GM10847 (cell line): Measurements from ENCODE around the gene MARCHF2.

Experiments used
- POLR2A ChIP-seq: IDR thresholded peaks from 2 replicates; pipeline ENCODE4 v1.6.1; 2011; ENCODE audit not compliant: insufficient read length; ENCODE audit errors: extremely low read depth

The MARCHF2 gene

DNA sequence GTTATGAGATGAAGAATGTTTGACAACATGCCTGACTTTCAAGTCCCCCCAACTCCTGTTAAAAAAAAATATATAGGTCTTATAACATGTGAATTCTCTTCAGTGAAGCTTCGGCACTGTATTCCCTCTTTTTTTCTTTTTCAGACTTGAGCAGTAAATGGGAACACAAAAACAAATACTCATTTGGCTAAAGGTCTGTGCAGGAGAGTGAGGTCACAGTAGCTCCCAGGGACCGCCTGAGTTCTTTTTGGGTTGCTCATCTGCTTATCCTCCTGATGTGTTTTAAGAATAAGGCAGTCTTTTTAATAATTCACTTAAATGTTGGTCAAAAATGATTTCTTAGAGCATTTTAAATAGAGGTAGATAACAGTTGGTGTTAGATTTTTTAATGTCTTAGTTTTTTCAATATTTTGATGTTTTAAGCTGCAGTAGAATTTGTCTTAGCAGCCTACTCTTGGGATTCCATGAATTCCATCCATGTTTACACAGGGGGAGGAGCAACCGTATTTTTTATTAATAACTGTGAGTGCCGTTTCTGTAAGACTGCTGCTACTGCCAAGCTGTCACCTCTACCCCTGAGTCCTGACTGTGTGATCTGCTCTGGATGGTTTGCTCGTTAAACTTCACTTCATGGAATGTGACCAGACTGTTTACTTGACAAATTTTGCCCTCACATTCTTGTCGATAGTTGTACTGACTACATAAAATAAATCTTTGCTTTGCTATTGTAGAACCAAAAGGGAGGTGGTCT is 46.6 kb downstream of the MARCHF2 start:
- no peak for TF ChIP-seq POLR2A

DNA sequence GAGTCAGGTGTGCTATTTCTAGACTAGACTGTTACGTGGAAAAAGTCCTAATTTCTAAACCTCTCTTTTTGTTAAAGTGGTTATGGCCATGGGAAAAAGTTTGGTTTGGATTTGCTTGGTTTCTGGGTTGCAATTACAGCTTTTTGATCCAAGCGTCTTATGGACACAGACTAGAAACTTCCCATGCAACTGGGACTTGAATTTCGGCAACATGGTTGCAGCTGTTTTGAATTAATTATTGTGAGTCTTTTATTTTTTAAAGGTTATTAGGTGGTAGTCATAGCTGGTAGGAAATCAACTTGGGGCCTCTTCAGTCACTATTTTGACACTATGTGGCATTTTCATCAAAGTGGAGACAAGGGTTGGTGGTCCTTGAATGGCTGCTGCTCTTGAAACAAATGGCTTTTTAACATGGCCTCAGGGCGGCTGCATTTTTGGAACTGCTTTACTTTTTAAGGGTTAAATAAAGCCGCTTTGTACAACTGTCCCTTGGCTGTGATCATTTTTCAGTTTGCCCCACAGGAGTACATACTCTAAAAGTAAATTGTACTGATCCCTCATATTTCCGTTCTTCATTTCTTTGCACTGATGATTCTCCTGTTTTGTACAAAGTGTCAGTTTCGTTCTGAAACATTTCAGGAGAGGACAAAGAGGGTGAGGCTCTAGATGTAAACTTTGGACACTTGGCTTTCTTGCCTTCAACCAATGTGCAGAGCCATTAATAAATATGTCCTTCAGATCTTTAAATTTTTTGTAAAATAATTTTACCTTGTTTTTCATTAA is 47.6 kb downstream of the MARCHF2 start:
- no peak for TF ChIP-seq POLR2A

DNA sequence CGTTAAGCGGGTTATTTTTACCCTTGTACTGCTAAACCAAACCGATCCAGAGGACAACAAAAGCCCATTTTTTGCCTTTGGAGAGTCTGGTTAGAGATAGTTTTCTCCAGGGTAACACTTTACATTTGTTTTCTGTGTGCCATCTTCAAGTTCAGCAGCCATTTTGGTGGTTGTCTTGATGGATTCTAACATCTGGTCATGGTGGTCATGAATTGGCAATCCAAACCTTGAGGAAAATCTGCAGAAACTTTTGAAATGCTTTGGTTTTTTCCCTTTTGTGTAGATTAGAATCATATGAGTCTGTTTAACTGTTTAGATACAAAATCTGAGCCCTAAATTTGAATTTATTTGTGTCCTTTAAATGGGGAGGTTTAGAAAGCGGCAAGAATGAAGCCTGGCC is 48.3 kb downstream of the MARCHF2 start:
- no peak for TF ChIP-seq POLR2A

DNA sequence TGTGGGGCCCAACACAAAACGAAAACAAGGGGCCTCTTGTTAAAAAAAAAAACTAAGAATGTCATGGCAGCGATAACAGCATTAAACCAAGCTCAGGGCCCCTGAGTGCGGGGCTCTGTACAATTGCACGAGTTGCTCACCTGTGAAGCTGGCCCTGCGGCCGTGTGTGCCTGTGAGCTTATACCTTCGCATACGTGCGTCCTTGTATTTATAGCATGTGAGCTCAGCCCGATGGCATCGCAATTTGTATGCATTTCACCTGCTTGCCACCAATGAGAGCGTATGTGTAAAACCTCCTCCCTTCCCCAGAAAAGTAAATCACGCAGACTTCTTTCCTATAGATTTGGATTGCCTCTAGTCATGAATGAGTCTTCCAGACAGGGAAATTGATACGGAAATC is 48.8 kb downstream of the MARCHF2 start:
- no peak for TF ChIP-seq POLR2A

DNA sequence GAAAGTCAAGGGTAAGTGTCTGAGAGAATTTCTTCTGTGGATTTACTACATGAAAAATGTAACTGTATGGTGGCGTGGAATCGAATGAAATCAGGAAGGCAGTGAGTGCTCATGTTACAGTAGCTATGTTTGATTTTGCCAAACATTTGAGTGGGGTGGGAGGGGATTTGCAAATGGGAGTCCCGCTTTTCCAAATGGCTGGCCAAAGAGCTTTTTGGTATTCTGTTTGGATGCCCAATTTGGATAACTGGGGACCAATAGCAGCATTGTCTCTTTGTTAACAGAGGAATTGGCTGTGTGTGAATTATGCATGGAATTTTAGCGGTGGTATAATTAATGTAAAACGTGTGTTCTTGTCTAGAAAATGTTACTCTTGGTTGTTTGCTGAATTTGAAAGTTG is 49.5 kb downstream of the MARCHF2 start:
- TF ChIP-seq POLR2A: no peak

DNA sequence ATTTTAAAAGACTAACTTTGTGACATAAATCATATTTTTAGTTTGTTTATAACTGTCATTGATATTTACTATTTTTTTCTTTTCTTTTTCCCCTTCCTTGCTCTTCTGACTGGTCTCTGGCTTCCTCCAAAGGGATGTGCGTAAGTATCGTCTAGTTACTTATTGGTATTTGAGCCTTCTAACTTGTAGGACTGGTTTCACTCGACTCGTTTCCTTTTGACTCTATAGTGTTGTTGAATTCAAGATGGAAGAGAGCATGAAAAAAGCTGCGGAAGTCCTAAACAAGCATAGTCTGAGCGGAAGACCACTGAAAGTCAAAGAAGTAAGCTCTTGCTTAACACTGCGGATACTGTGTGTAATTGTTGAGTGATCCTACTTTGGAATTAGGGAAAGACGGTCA is 50.3 kb downstream of the MARCHF2 start:
- no peak for TF ChIP-seq POLR2A

DNA sequence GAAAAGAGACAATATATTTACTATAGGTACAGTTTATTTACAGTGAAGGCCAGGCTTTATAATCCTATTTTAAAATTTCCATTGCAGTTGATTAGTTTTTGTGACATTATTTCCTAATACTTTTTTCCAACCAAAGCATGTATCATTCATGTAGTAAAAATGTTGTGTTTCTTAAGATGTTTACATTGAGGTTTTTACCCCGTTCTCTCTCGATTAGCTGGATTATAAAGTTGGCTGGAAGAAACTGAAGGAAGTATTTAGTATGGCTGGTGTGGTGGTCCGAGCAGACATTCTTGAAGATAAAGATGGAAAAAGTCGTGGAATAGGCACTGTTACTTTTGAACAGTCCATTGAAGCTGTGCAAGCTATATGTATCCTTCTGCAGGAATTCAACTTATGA is 52.9 kb downstream of the MARCHF2 start:
- TF ChIP-seq POLR2A: no peak

DNA sequence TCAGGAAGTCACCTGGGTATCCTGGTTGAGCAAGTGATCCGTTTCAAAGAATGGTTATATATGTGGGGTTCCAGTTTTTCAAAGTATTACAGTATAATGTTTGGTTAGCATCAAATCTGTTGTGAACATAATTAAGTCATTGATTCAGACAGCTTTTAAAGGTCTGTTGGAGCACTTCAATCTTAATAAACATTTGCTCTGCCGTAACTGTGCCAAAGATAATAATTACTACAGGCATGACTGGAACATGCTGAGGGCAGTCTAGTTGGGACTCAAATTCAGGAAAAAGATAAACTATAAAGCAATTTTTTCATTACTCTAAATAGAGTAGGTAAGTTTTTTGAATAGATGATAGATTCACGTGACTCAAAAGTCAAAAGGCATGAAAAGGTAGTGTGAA is 55.0 kb downstream of the MARCHF2 start:
- no peak for TF ChIP-seq POLR2A

DNA sequence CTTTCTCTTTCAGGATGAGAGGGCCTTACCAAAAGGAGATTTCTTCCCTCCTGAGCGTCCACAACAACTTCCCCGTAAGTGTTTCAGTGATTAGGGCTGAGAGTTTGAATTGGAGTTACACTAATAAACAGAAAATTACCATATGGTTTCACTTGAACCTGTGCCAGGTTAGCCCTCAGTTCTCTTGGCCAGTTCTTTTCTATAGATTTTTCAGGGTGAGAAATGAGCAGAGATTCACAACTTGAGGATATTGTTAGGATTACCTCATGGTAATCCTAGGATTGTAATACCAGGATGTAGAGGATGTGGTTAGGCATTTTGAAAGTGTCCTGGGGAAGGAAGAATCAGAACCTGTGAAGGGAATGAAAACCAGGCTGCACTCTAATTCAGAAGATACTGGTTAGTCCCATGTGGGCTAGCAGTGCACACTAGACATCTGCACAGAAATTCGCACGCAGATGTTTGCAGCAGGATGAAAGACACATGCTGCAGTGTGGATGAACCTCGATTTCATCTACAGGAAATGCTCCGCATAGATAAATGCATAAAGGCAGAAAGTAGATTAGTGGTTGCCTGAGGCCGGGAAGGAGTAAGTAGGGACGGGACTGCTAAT is 55.8 kb downstream of the MARCHF2 start:
- no peak for TF ChIP-seq POLR2A

DNA sequence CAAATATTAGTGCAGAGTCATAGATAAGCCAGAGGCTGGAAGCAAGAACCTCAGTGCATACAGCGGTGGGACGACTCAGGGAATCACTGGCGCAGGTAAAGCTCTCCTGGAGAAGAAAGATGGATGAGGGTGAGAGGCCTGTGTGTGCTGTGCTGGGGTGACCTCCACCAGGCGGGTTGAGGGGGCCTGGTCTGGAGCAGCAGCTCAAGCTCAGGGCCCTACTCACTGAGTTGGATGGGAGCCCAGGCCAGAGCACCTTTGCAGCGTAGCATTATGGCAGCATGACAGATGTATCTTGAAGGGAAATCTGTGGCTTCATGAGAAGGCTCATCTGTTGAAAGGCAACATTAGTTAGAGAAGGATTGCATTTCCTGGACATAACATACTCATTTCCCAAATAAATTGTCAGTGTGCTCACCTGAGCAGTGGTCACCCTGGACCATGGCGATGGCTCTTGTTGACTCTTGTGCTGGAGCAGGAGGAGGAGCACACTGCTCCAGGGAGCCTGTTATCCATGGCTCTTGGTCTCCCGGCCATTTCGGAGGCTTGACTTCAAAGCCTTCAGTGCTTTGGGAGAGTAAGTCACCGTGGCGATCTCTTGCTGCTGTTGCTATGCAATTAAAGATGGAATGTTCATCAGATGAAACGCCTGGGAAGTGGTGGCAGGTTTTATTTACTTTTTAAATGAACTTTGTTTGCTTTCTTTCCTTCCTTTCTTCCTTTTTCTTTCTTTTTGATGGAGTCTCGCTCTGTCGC is 56.7 kb downstream of the MARCHF2 start:
- no peak for TF ChIP-seq POLR2A

DNA sequence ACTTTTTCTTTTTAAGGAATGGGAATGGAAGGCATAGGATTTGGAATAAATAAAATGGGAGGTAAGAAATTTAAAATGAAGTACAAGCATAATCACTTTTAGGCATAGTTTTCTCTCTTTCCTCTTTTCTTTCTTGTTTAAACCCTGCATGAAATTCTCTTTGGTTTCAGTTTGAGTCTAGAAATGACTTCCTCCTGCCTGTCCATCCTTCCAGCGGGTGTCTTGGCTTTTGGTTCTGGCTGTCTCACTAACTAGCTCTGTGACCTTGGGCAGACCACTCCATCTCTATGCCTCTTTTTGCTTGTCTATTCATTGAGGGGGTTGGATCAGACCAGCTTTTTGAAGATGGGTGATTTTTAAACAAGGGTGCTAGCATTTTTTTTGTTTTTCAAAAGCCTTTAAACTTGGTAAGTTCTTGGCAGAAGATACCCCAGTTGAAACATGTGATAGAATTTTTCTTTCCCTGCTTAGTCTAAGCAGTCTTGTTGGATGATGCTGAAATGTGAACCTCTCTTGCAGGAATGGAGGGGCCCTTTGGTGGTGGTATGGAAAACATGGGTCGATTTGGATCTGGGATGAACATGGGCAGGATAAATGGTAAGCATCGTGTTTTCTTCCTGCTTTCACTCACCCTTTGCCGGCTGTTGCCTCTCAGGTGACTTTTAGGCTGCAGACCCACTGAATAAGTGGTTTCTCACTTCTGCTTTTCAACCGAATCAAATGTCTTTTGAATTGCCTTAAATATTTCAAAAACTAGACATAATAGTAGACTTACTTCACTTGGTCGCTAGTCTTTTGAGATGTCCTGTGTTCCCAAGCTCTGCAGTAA is 60.8 kb downstream of the MARCHF2 start:
- no peak for TF ChIP-seq POLR2A

DNA sequence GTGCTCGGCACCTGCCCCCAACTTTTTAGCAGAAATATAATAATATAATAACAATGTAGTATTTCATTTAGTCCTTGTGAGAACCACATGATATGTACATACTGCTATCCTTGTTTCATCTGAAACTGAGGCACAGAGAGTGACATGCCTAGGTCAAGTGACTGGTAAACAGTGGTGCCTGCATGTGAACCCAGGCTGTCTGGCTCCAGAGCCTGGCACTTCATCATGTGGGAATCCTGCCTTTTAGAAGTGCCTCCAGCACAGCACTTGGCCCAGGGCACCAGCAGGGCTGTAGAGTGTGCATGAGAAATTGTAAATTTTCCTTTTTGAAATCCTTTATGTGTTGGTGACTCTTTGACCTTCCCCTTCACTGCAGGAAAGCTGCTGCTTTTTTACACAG is 61.9 kb downstream of the MARCHF2 start:
- TF ChIP-seq POLR2A: no peak

DNA sequence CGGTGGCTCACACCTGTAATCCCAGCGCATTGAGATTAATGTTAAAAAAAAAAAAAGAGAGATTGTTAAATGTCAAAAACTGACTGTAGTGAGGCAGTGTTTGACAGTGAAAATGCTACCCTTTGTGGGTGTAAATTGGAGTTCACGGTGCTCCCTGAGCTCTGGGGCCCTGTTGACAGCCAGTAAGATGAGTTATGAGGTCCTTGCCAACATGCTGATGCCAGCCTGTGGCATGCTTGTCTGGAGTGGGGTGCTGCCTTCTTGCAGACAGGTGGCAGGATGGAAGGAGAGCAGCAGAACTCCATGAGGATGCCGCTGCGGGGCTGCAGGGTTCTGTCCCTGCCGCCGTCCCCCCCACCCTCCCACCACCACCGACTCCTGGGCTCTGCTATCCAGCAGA is 63.4 kb downstream of the MARCHF2 start:
- no peak for TF ChIP-seq POLR2A

DNA sequence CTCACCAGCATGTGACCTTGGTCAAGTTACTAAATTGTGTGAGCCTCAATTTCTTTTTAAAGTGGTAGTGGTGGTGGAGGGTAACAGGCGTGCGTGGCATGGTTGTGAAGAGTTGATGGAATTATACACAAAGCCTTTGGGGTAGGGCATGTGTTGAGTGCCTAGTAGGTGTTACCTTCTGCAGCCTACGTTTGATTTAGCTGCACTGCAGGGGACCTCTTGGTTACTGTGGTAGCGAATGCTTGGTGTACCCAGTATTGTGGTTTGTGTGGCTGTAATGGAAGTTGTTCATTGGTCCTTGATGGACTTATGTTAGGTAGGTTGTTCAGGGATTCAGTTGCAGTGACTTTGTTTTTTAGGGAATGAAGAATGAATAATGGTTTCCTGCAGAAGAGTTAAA is 64.8 kb downstream of the MARCHF2 start:
- no peak for TF ChIP-seq POLR2A

DNA sequence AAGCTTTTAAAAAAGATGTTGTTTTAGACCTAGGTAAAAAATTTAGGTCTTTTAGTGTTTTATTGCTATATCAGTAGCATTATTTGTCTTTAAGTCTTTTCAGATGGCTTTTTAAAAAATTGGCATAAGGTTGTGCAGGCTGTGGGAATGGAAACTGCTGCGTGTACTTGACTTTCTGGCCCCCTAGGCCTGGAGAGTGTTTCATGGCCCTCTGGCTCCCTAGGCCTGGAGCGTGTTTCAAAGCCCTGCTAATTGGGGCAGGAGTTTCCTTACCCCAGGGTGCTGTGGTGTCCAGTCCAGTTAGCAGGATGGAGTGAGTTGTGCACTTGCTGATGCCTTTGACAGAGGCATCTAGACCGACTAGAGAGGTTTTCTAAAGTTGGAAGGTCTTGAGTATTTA is 65.5 kb downstream of the MARCHF2 start:
- TF ChIP-seq POLR2A: no peak

DNA sequence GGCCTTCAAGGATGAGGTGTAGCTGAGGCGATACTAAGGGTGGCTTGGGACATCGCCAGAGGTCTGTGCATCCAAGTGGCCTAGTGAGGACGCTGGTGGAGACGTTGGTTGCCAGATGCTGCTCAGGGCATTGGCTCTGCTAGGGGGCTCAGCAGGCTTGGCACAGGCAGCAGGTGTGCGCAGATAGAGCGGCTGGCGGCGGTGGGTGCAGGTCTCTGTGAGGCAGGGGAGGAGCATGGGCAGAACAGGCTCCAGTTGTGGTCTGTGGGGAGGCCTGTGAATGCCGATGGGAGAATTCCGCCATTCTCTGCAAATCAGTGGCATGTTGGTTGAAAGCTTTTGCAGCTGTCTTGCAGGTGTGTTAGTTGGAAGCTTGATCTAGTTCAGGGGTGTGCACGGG is 68.1 kb downstream of the MARCHF2 start:
- TF ChIP-seq POLR2A: no peak
